CD4-positive, alpha-beta T cell treated with Interleukin-6 at 100 ng/mL for 8 hours (primary cell): ENCODE data around the gene YTHDF1.
"Not testable (repeated sequence)": the region's sequence is repeated elsewhere in the genome, so short reads cannot be mapped to it uniquely, and the experiment has no call there.

Experiments used
- DNase-seq: peaks from one replicate; pipeline ENCODE4 v3.0.0-alpha.2; 2020; ENCODE audit warnings: mixed read lengths, low spot score

The YTHDF1 gene

DNA sequence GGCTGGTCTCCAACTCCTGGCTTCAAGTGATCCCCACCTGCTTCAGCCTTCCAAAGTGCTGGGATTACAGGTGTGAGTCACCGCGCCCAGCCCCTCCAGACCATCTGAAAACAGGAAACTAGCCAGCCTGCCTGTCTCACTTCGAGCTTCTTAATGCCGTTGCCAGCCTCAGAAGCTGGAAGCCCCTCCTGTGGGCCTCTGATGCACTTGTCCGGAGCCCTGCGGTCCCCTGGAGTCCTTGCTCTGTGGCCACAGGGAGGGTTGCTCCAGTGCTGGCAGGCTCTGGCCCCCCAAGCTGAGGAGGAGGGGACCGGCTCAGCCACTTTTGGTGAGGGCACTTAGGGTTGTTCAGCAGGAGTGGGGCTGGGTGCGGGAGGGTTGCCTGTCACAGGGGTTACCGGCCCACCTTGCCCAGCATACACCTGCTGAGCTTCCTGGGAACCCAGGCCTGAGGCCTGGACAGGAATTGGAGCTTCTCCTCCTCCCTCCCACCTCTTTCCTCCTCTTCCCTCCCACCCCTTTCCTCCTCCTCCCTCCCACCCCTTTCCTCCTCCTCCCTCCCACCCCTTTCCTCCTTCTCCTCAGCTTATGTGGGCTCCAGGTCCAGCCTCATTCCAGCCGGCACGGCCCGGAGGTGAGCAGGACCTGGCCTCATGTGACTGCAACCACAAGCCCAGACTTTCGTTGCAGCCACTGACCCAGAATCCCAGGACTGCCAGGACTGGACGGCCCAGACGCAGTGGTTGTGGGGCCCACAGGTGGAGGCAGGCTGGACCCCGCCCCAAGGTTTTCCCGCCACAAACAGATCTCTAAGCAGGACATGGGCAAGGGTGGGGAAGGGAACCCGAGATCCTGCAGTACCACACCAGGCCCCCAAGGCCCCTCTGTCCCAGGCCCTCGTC, 10.4 kb upstream of the YTHDF1 start:
- no peak for DNase-seq

DNA sequence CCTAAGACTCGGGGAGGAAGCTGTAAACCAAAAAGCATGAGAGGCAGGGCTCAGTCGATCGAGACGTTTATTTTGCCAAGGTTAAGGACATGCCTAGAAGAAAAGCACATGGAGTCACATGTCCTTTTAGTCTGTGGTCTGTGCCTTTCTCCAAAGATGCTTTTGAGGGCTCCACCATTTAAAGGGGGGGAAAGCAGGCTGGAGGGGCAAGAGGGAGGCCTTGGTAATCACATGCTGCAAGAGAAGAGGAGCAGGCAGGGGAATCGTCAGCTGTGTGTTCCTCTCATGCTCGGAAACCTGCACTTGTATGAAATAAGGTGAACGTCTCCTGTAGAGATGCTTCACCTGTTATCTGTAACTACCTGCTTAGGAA, 9.1 kb upstream of the YTHDF1 start:
- DNase-seq: no peak

DNA sequence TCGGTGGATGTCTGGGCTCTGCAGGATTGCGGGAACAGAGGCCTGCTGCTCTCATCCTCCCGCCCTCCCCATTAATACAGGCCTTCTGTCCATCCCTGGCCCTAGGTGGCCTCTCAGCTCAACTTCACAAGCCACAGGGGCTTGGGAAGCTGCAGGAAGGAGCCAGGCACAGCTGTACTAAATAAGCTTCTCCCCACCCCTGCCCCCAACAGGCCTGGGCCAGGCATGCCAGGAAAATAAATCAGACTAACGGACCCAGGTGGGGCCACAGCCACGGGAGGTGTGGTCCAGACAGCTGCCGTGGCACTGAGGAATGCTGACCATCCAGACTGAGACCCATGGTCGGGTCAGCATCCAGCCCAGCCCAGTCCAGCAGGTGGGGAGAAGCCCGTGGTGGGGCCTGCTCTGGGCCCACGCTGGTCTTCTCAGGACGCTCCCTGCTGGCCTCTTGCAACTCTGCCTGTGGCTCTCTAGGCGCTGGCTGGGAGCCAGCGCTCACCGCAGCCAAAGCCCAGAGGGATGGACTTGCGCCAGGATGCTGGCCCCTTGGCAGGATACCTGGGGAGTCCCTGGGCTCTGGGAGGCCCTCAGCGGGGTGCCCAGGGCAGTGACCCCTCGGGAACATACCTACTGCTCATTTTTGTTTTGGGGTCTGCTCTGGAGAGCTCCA, 8.6 kb upstream of the YTHDF1 start:
- DNase-seq: no peak

GRCh38 chr20:63223826-63224207, 7.9 kb upstream of the YTHDF1 start:
- no peak for DNase-seq

DNA sequence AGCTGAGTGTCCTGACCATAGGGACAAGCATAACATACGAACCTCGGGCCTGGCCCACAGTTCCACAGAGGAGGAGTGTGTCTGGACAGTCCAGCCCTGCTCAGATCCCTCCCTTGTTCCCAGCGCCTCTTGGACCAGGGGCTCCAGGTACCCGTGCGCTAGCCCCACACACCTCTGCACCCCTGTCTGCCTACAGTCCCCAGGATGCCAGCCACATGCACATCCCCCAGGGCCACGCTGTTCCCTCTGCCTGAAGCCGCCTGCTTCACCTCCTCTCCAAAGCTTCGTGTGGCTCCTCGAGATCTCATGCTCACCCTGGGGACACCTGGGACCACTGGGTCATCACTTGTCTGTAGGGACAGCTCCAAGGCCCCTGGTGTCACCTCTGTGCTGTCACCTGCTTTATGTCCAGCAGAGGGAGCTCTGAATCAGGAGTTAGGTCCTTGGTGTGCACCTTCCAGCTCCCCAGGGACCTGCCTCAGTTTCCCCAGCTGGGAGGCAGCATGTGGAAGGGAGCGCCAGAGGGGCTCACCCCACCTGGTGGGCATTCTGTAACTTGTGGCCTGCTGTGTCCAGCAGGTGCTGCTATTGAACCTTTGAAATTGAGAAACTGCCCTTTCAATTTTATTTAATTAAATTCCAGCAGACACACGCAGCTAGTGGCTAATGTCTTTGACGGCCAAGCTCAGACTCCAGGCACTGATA, 7.3 kb upstream of the YTHDF1 start:
- peak; percentile 48 for DNase-seq

GRCh38 chr20:63222541-63222940, 6.6 kb upstream of the YTHDF1 start:
- no peak for DNase-seq

DNA sequence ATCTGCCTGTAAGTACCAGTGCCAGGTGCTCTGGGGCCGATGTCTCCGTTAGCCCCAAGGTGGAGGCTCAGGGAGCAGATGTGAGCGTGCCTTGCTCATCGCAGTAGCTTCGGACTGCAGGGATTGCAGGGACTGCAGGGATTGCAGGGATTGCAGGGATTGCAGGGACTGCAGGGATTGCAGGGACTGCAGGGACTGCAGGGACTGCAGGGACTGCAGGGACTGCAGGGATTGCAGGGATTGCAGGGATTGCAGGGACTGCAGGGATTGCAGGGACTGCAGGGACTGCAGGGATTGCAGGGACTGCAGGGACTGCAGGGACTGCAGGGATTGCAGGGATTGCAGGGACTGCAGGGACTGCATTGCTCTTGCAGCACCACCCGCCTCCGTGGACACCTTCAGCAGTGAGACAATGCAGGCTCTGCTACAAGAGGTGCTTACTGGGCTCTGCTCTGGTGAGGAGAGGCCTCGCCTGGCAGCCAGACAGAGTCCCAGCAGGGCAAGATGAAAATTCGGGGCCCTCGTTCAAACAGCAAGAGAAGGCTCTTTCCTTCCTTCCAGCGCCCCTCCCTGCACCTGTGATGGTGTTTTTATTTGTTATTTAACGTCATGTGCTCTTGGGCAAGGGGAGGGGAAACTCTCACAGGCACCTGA, 5.6 kb upstream of the YTHDF1 start:
- not testable (repeated sequence) for DNase-seq

DNA sequence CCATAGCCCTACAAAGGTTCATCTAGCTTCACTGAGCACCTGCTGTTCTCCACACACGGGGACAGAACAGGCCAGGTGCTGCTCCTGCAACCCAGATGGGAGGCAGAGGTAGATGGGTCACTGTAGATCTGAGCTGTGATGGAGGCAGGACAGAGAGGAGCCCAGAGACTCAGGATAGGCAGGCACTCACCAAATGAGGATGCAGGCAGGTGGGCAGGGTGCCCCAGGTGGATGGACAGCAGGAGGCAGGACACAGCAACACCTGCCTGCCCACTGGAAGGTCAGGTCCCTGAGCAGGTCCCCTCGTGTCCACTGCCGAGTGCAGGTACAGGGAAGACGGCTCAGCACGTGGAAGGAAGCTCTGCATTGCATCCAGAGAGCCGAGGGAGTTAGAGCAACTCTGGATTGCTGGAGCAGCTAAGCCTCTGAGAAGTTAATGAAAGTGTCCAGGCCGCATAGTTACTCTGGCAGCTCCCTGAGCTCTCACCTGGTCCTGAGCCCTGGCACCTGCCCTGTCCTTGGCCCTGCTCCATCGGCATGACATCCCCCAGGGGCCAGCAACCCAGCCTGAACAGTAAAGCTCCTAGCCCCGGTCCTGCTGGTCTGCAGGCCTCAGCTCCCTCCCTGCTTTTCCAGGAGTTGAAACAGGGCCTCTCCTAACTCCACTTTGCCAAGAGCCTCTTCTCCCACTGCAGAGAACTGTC, 4.9 kb upstream of the YTHDF1 start:
- DNase-seq: no peak

GRCh38 chr20:63219866-63220521, 4.1 kb upstream of the YTHDF1 start:
- no peak for DNase-seq

DNA sequence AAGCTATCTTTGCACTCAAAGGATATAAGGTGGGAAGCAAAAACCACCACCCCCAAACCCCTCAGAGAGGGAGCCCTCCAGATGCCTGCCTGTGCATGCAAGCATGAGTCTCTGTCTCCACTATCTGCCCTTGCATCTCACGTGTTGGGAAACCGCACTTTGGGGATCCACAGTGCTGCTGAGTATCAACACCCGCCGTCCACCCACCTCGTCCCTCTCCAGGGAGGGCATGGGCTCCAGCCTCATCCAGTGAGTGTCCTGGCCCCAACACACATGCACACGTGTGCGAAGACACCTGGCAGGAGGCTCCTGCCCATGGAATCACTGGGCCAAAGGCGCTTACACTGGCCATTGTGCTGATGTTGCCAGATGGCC, 3.5 kb upstream of the YTHDF1 start:
- no peak for DNase-seq

GRCh38 chr20:63218701-63219446, 2.9 kb upstream of the YTHDF1 start:
- DNase-seq: no peak

- DNase-seq: no peak
Measured at GRCh38 chr20:63217706-63218105, 1.8 kb upstream of the YTHDF1 start.

DNA sequence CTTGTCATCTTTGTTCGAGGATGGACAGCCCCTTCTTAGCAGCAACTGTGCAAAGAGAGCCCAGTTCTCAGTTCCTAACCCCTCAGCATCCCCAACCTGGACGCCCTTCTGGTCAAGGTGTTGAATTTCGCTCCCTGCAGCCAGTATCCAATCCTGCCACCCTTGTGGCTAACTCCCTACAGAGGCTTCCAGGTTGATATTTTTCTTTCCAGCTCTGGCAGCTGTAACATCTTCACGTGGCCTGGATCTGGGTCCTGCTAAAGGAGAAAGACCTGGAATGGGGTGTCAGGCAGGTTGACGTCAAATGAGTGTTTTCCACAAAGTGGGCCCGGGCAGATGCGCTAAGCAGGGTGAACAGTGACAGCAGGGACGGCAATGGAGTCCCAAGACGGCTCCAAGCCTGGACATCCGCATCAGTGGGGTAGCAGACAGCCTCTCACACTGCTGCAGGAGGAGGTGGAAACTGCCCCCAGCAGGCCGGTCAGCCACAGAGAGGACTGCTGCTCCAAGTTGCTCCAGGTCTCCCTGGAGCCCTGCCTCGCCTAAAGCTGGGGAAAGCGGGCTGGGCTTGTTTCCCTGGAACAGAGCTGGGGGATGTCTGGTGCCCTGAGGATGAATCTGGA, 1.0 kb upstream of the YTHDF1 start:
- no peak for DNase-seq

DNA sequence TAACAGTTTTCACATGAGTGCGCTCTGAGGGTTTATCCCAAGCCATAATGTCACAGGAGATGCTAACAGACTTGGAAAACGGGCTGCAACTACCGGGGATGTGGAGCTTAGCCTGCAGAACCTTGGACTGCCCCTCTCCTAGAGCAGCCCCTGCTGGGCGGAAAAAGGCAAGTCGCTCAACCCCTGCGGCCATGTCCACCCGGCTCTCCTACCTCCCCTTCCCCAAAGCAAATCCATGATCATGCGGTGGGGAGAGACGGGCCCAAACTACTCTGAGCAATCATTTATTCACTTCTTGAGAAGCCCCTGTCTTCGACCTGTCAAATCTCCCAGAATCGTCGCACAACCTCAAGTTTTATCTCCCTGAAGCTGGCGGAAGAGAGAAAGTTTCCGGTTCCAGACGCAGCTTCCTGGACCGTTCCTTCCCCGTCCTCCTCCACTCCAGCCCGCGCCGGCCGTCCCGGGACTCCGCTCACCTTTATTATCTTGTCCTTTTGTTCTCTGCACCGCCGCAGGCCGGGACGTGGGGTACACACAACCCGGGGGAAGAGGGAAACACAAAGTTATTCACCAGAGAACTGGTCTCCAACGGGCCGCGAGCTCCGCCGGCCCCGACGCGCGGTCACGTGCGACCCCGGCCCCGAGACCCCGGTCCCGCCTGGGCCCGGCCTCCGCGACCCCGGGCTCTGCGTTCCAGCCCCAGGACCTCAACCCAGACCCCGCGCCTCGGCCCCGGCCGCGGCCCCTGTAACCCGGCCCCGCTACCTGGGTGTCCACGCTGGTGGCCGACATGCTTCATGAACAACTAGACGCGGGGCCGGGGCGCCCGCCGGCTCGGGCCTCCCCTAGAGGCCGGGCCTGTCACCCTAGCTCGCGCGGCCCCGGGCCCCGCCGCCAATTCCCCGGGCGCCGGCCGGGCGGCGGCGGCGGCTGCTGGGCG, 560 bp downstream of the YTHDF1 start:
- no peak for DNase-seq

DNA sequence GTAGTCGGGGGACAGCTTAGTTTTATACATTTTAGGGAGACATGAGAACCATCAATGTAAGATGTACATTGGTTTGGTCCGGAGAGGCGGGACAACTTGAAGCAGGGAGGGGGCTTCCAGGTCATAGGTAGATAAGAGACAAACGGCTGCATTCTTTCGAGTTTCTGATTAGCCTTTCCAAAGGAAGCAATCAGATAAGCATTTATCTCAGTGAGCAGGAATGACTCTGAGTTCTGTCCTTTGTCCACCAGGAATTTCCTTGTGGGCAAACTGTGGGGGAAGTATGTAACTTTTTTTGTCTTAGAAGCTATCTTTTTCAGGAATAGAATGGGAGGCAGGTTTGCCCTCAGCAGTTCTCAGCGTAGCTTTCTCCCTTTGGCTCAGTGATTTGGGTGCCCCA, 1.4 kb downstream of the YTHDF1 start:
- DNase-seq: no peak

- no peak for DNase-seq
Measured at GRCh38 chr20:63212792-63213191, 3.1 kb downstream of the YTHDF1 start.

DNA sequence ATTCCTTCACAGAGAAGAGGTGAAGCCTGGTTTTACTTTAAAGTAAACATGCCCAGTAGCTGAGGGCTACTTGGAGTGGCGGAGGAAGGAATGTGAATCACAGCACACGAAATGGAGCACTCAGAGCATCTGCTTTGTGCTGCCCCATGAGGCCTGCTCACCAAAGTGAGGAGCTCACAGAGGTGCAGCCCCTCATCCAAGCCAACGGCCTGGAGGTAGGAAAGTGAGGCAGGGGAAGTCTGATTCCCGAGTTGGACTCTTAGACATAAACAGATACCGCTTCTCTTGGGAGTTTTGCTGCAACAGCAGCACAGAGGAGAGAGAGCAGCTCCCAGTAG, 3.6 kb downstream of the YTHDF1 start:
- no peak for DNase-seq

DNA sequence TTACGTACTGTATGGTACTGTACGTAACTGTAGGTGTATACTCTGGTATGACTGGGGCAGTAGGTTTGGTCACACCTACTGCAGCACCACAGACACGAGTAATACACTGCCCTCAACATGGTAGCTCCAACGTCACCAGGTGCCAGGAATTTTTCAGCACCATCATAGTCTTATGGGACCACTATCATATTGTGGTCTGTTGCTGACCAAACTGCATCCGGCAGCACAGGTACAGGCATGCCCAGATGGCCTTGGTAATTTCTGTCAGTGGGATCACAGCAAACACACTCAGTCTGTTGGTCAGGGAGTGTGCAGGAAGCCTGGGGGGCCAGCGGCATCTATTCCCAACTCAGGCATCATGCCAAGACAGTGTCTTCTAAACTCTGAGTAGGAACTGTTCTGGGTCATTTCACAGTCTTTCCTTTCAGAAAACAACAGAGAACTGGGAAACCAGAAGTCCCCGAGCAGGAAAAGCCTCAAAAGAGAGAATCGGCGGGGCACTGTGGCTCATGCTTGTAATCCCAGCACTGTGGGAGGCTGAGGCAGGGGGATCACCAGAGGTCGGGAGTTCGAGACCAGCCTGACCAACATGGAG, 5.8 kb downstream of the YTHDF1 start:
- DNase-seq: no peak
